Panc1 (cell line): ENCODE data around the gene CALU. TPM values are rescaled to one million over a fixed set of nuclear protein-coding genes. Genes with fewer than 3 reads are reported as not detected.

Experiments
- ATAC-seq: fragments of 200-7000 bp; cut with Tn5 transposase; 2 replicates; pipeline ENCODE4 v1.9.1; 2020; ENCODE audit warnings: mild to moderate bottlenecking, moderate library complexity
- BruUV-seq: library from RNA; stranded (reverse); fragments of 400-500 nt; replicated peaks from 2 replicates; lab custom pipeline; 2021; lab: Mats Ljungman, UMichigan
- CTCF ChIA-PET: fragments of 300-600 bp; sonication (Branson Sonifier 250); formaldehyde crosslinking; loops from one replicate; lab custom pipeline; 2022; ENCODE audit warnings: antibody characterized with exemption; lab: Charles Lee
- POLR2A ChIA-PET: fragments of 300-600 bp; sonication (Branson Sonifier 250); formaldehyde crosslinking; loops from one replicate; lab custom pipeline; 2022; ENCODE audit warnings: antibody characterized with exemption; lab: Charles Lee
- DNase-seq: peaks from one replicate; pipeline ENCODE4 v3.0.0-alpha.2; 2010; ENCODE audit warnings: low read depth, low spot score
- H3K27ac ChIP-seq: 2 replicates; pipeline ENCODE4 v1.5.1; 2011; ENCODE audit warnings: mild to moderate bottlenecking, low read length, inconsistent platforms
- H3K27me3 ChIP-seq: fragments of 200-500 bp; sonication (Bioruptor generic); 2 replicates; pipeline ENCODE4 v1.6.0; 2014; ENCODE audit warnings: low read length, inconsistent platforms; ENCODE audit not compliant: control insufficient read depth, insufficient read depth
- H3K36me3 ChIP-seq: fragments of 200-500 bp; sonication (Bioruptor generic); 2 replicates; pipeline ENCODE4 v1.5.1; 2014; ENCODE audit warnings: inconsistent platforms, mild to moderate bottlenecking, low read length, moderate library complexity; ENCODE audit not compliant: control insufficient read depth, insufficient read depth
- H3K4me1 ChIP-seq: 2 replicates; pipeline ENCODE4 v1.5.1; 2011; ENCODE audit warnings: inconsistent platforms, mild to moderate bottlenecking, low read length, moderate library complexity; ENCODE audit not compliant: control insufficient read depth, insufficient read depth
- H3K4me3 ChIP-seq, 2 experiments: 2 replicates each; pipeline ENCODE4 v1.5.1; 2011 to 2012; ENCODE audit warnings: low read depth in 2 of 2, low read length in 2 of 2, mild to moderate bottlenecking in 2 of 2, inconsistent platforms in 1 of 2, moderate library complexity in 1 of 2
- H3K9me3 ChIP-seq: fragments of 200-500 bp; sonication (Bioruptor generic); 2 replicates; pipeline ENCODE4 v1.5.1; 2014; ENCODE audit warnings: low read depth, mild to moderate bottlenecking, inconsistent platforms, low read length, moderate library complexity; ENCODE audit not compliant: control insufficient read depth, insufficient read depth
- POLR2AphosphoS5 ChIP-seq: IDR thresholded peaks from 2 replicates; pipeline ENCODE4 v1.6.1; 2012; ENCODE audit warnings: mild to moderate bottlenecking, low read depth, low read length, moderate library complexity
- REST ChIP-seq, 2 experiments: IDR thresholded peaks; 2 replicates each; pipeline ENCODE4 v1.6.1; 2011 to 2012; ENCODE audit warnings: low read depth in 2 of 2, control low read depth in 1 of 2, low read length in 1 of 2, mild to moderate bottlenecking in 1 of 2, moderate library complexity in 1 of 2; ENCODE audit not compliant: insufficient read depth in 1 of 2
- SIN3A ChIP-seq: IDR thresholded peaks from 2 replicates; pipeline ENCODE4 v1.6.1; 2012; ENCODE audit warnings: low read depth, mild to moderate bottlenecking, low read length, moderate library complexity, borderline replicate concordance; ENCODE audit not compliant: insufficient read depth
- TCF7L2 ChIP-seq: IDR thresholded peaks from 2 replicates; pipeline ENCODE4 v1.6.1; 2011; ENCODE audit warnings: mild to moderate bottlenecking, low read depth, low read length, inconsistent platforms
- in situ Hi-C: cut with HindIII; loops from 2 replicates; pipeline ENCODE4 v1.10.0; 2016; ENCODE audit warnings: low sequenced_read_pairs, low pct_unique_long_range_greater_than_20kb
- intact Hi-C: fragments of 100-400 bp; cut with micrococcal nuclease; formaldehyde crosslinking; loops from one replicate; pipeline ENCODE4 v1.10.0; 2022; ENCODE audit not compliant: unreplicated experiment
- total RNA-seq: library from RNA; stranded (reverse); gene quantifications from one replicate; pipeline ENCODE4 v1.2.1, GENCODE V29; 2021; ENCODE audit not compliant: unreplicated experiment
- TF ChIP-seq, protein P1 (sequence below): fragments of 450-650 bp; IDR thresholded peaks from 2 replicates; pipeline ENCODE4 v1.5.1; 2017; ENCODE audit warnings: mild to moderate bottlenecking

Gene CALU
- total RNA-seq, 1 experiment from 2014 or later: 210 TPM

DNA sequence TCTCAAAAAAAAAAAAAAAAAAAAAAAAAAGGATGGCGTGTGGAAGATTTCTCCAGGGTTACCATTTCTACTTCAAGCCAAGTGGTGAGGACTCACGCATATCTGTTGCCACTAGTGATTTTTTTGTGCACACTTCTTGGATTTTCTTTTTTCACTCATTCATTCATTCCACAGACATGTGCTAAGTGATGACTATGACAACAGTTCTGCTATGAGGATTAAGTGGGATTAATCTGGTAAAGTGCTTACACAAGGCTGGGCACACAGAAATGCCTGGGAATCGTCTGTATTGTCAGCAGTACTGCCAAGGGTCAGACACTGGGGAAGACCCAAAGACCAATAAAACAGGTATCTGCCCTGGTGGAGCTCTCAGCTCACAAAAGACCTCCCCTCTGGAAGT is 42.7 kb downstream of the CALU start:
- no peaks in the 10 kb centered on the region for H3K36me3 ChIP-seq
- ATAC-seq: no peak
- in situ Hi-C loops: no loop called here
- peaks cover 8% of the 10 kb centered on the region; the same call in 1 of the 2 replicates for H3K9me3 ChIP-seq
- peaks cover 2% of the 10 kb centered on the region; the same call in 1 of the 2 replicates for H3K4me1 ChIP-seq
- ChIA-PET POLR2A (interaction anchor here (0.6 kb wide), 1 partner anchor 86 kb away, joined by 4 read pairs; no protein-coding TSS in a partner anchor), CTCF (interaction anchor here (0.7 kb wide), 1 partner anchor 26 kb away, joined by 3 read pairs; no protein-coding TSS in a partner anchor)
- no TSS peak for BruUV-seq
- no peak overlapping the region for H3K27ac ChIP-seq
- no peaks in the 10 kb centered on the region for H3K27me3 ChIP-seq
- intact Hi-C loops: no loop called here
- no peak for TF ChIP-seq TCF7L2
- TF ChIP-seq, protein P1, sequence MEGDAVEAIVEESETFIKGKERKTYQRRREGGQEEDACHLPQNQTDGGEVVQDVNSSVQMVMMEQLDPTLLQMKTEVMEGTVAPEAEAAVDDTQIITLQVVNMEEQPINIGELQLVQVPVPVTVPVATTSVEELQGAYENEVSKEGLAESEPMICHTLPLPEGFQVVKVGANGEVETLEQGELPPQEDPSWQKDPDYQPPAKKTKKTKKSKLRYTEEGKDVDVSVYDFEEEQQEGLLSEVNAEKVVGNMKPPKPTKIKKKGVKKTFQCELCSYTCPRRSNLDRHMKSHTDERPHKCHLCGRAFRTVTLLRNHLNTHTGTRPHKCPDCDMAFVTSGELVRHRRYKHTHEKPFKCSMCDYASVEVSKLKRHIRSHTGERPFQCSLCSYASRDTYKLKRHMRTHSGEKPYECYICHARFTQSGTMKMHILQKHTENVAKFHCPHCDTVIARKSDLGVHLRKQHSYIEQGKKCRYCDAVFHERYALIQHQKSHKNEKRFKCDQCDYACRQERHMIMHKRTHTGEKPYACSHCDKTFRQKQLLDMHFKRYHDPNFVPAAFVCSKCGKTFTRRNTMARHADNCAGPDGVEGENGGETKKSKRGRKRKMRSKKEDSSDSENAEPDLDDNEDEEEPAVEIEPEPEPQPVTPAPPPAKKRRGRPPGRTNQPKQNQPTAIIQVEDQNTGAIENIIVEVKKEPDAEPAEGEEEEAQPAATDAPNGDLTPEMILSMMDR: no peak
- TF ChIP-seq POLR2AphosphoS5: no peak
- no peak for TF ChIP-seq REST (IDR thresholded peaks at IDR 0.05; ENCODE audit: insufficient read depth in 1 of 2, low read depth in 2 of 2, low read length in 1 of 2)
- no peak for TF ChIP-seq SIN3A
- DNase-seq: no peak
- no peak overlapping the region for H3K4me3 ChIP-seq

- TF ChIP-seq SIN3A: no peak
- TF ChIP-seq REST (IDR thresholded peaks at IDR 0.05; ENCODE audit: insufficient read depth in 1 of 2, low read depth in 2 of 2, low read length in 1 of 2): no peak
- TF ChIP-seq, protein P1: no peak
- TF ChIP-seq TCF7L2: no peak
- no peak; the same call in 1 of the 2 replicates for TF ChIP-seq POLR2AphosphoS5
- Histone ChIP-seq H3K36me3 (no peaks in the 10 kb centered on the region), H3K4me1 (peaks cover 2% of the 10 kb centered on the region; the same call in 1 of the 2 replicates), H3K4me3 (no peak overlapping the region), H3K27ac (no peak overlapping the region), H3K27me3 (peaks cover 7% of the 10 kb centered on the region), H3K9me3 (no peaks in the 10 kb centered on the region)
- in situ Hi-C loops (no loop called here), intact Hi-C loops (no loop called here)
- DNase-seq: peak; percentile 55
- peak; percentile 95 for ATAC-seq
- no TSS peak for BruUV-seq
- ChIA-PET POLR2A (interaction anchor here (0.6 kb wide), 1 partner anchor 16 kb away, joined by 3 read pairs; no protein-coding TSS in a partner anchor), CTCF (no interaction called here)
Observed at GRCh38 chr7:128783143-128783861, 44.1 kb downstream of the CALU start.
